ENCODE results near the gene SNCG.

GRCh38 chr10:86974484-86974883, 16.1 kb downstream of the SNCG start:
- TF ChIP-seq, protein P1, sequence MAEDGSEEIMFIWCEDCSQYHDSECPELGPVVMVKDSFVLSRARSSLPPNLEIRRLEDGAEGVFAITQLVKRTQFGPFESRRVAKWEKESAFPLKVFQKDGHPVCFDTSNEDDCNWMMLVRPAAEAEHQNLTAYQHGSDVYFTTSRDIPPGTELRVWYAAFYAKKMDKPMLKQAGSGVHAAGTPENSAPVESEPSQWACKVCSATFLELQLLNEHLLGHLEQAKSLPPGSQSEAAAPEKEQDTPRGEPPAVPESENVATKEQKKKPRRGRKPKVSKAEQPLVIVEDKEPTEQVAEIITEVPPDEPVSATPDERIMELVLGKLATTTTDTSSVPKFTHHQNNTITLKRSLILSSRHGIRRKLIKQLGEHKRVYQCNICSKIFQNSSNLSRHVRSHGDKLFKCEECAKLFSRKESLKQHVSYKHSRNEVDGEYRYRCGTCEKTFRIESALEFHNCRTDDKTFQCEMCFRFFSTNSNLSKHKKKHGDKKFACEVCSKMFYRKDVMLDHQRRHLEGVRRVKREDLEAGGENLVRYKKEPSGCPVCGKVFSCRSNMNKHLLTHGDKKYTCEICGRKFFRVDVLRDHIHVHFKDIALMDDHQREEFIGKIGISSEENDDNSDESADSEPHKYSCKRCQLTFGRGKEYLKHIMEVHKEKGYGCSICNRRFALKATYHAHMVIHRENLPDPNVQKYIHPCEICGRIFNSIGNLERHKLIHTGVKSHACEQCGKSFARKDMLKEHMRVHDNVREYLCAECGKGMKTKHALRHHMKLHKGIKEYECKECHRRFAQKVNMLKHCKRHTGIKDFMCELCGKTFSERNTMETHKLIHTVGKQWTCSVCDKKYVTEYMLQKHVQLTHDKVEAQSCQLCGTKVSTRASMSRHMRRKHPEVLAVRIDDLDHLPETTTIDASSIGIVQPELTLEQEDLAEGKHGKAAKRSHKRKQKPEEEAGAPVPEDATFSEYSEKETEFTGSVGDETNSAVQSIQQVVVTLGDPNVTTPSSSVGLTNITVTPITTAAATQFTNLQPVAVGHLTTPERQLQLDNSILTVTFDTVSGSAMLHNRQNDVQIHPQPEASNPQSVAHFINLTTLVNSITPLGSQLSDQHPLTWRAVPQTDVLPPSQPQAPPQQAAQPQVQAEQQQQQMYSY (CRISPR knock-in tag; IDR thresholded peaks at IDR 0.05) = no peak
- TF ChIP-seq CTCF (IDR thresholded peaks at IDR 0.05) = no peak
- no peak for TF ChIP-seq ATF3 (CRISPR knock-in tag; conservative IDR thresholded peaks at IDR 0.05)
- TF ChIP-seq E2F1 (CRISPR knock-in tag; IDR thresholded peaks at IDR 0.05) = no peak
- TF ChIP-seq, protein P2, sequence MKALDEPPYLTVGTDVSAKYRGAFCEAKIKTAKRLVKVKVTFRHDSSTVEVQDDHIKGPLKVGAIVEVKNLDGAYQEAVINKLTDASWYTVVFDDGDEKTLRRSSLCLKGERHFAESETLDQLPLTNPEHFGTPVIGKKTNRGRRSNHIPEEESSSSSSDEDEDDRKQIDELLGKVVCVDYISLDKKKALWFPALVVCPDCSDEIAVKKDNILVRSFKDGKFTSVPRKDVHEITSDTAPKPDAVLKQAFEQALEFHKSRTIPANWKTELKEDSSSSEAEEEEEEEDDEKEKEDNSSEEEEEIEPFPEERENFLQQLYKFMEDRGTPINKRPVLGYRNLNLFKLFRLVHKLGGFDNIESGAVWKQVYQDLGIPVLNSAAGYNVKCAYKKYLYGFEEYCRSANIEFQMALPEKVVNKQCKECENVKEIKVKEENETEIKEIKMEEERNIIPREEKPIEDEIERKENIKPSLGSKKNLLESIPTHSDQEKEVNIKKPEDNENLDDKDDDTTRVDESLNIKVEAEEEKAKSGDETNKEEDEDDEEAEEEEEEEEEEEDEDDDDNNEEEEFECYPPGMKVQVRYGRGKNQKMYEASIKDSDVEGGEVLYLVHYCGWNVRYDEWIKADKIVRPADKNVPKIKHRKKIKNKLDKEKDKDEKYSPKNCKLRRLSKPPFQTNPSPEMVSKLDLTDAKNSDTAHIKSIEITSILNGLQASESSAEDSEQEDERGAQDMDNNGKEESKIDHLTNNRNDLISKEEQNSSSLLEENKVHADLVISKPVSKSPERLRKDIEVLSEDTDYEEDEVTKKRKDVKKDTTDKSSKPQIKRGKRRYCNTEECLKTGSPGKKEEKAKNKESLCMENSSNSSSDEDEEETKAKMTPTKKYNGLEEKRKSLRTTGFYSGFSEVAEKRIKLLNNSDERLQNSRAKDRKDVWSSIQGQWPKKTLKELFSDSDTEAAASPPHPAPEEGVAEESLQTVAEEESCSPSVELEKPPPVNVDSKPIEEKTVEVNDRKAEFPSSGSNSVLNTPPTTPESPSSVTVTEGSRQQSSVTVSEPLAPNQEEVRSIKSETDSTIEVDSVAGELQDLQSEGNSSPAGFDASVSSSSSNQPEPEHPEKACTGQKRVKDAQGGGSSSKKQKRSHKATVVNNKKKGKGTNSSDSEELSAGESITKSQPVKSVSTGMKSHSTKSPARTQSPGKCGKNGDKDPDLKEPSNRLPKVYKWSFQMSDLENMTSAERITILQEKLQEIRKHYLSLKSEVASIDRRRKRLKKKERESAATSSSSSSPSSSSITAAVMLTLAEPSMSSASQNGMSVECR (CRISPR knock-in tag; IDR thresholded peaks at IDR 0.05; ENCODE audit: borderline replicate concordance) = no peak
- no peak for TF ChIP-seq SMAD3 (CRISPR knock-in tag; IDR thresholded peaks at IDR 0.05; ENCODE audit: borderline replicate concordance)

All from WTC11 (cell line).